Gastroesophageal sphincter (tissue), 3 donors: ENCODE measurements around the gene ADCY9.

Source experiments
- CTCF ChIP-seq, 4 experiments: fragments of 200-600 bp in 2 of 4; fragments of 450-650 bp in 2 of 4; sonication (generic) in 1 of 4; IDR thresholded peaks; one replicate each; pipeline ENCODE4 v1.5.1; 2017 to 2019; ENCODE audit warnings: antibody characterized with exemption in 4 of 4, mild to moderate bottlenecking in 2 of 4, moderate library complexity in 2 of 4
- EP300 ChIP-seq: sonication (generic); formaldehyde crosslinking; IDR thresholded peaks from one replicate; pipeline ENCODE4 v1.6.1; 2017; ENCODE audit warnings: antibody characterized with exemption, mild to moderate bottlenecking
- POLR2A ChIP-seq, 2 donors: fragments of 450-650 bp; IDR thresholded peaks; one replicate each; pipeline ENCODE4 v1.6.1; 2017; ENCODE audit warnings: antibody characterized with exemption in 2 of 2, mild to moderate bottlenecking in 2 of 2, moderate library complexity in 1 of 2
- POLR2AphosphoS5 ChIP-seq: sonication (generic); formaldehyde crosslinking; IDR thresholded peaks from one replicate; pipeline ENCODE4 v1.6.1; 2017; ENCODE audit warnings: antibody characterized with exemption

GRCh38 chr16:4042581-4042980 is 73.7 kb downstream of the ADCY9 start:
- no peak for TF ChIP-seq POLR2AphosphoS5
- TF ChIP-seq CTCF (IDR thresholded peaks at IDR 0.05), result no peak
- TF ChIP-seq POLR2A (IDR thresholded peaks at IDR 0.05), result no peak
- TF ChIP-seq EP300, result no peak
